ENCODE results near the gene APP. TPM values are rescaled to one million over a fixed set of nuclear protein-coding genes. Genes with fewer than 3 reads are reported as not detected.

Gene APP
- total and polyA plus RNA-seq, 2 of the 13 experiments (the other 11 are each of a cell fraction or from before 2014, with no cell fraction given): 70.6 to 262 TPM

GRCh38 chr21:26115305-26115704 lies 55.3 kb downstream of the APP start:
- no peak overlapping the region for H3K27ac ChIP-seq (ENCODE audit: extremely low read length, insufficient read depth, low read length)

GRCh38 chr21:26112975-26113374 lies 57.6 kb downstream of the APP start:
- 52% methylated on average over 3 of the region's 3 CpGs for WGBS (ENCODE audit: low lambda C conversion rate)
- Histone ChIP-seq H3K4me1 (ENCODE audit: insufficient read depth, low read length) (peaks cover 17% of the 10 kb centered on the region), H3K79me2 (ENCODE audit: insufficient read depth, low read length) (peaks cover 2% of the 10 kb centered on the region), H4K20me1 (ENCODE audit: insufficient read depth, low read length) (peaks cover 7% of the 10 kb centered on the region), H3K9me3 (ENCODE audit: low read length) (no peaks in the 10 kb centered on the region), H2AFZ (ENCODE audit: low read length) (no peak overlapping the region), H3K36me3 (replicated peaks in 1 of 2; ENCODE audit: control insufficient read depth in 1 of 2, insufficient read depth in 2 of 2, low read length in 2 of 2) (peaks cover 1 to 6% of the 10 kb centered on the region in 2 experiments; a peak in 3 of 5 replicates), H3K27ac (ENCODE audit: extremely low read length, insufficient read depth, low read length) (no peak overlapping the region), H3K9ac (ENCODE audit: insufficient read depth, low read depth, low read length) (no peak overlapping the region), H3K27me3 (ENCODE audit: control insufficient read depth in 1 of 2, insufficient read depth in 2 of 2, low read length in 2 of 2) (no peaks in the 10 kb centered on the region), H3K4me2 (ENCODE audit: low read depth, low read length) (no peak overlapping the region), H3K4me3 (replicated peaks in 1 of 3; ENCODE audit: insufficient read depth in 1 of 3, low read depth in 2 of 3, low read length in 3 of 3) (no peak overlapping the region)
- no peak for FAIRE-seq
- in situ Hi-C loops (cut with HindIII; ENCODE audit: extremely low pct_ligation_motif_present, low pct_unique_long_range_greater_than_20kb) (no loop called here), intact Hi-C loops (cut with micrococcal nuclease; ENCODE audit: unreplicated experiment) (no loop called here)
- ChIA-PET POLR2A (no interaction called here), CTCF (ENCODE audit: low intra/inter-chr PET ratio, low total read pairs) (no interaction called here)
- TF ChIP-seq HDAC6 (IDR thresholded peaks at IDR 0.05; ENCODE audit: low read depth, low read length) (no peak), FOXK2 (IDR thresholded peaks at IDR 0.05) (no peak), XRCC5 (optimal IDR thresholded peaks at IDR 0.05; ENCODE audit: low read length) (no peak), NR2F1 (CRISPR knock-in tag; IDR thresholded peaks at IDR 0.05) (no peak), ZNF264 (CRISPR knock-in tag; IDR thresholded peaks at IDR 0.05) (no peak), ZNF558 (CRISPR knock-in tag; IDR thresholded peaks at IDR 0.05; ENCODE audit: borderline replicate concordance) (no peak), NFATC3 (CRISPR knock-in tag; IDR thresholded peaks at IDR 0.05) (no peak), ZNF781 (CRISPR knock-in tag; IDR thresholded peaks at IDR 0.05; ENCODE audit: borderline replicate concordance, not compliant biosample characterization) (no peak), BRF2 (CRISPR knock-in tag; IDR thresholded peaks at IDR 0.05) (no peak)
- TF ChIP-seq, protein P1, sequence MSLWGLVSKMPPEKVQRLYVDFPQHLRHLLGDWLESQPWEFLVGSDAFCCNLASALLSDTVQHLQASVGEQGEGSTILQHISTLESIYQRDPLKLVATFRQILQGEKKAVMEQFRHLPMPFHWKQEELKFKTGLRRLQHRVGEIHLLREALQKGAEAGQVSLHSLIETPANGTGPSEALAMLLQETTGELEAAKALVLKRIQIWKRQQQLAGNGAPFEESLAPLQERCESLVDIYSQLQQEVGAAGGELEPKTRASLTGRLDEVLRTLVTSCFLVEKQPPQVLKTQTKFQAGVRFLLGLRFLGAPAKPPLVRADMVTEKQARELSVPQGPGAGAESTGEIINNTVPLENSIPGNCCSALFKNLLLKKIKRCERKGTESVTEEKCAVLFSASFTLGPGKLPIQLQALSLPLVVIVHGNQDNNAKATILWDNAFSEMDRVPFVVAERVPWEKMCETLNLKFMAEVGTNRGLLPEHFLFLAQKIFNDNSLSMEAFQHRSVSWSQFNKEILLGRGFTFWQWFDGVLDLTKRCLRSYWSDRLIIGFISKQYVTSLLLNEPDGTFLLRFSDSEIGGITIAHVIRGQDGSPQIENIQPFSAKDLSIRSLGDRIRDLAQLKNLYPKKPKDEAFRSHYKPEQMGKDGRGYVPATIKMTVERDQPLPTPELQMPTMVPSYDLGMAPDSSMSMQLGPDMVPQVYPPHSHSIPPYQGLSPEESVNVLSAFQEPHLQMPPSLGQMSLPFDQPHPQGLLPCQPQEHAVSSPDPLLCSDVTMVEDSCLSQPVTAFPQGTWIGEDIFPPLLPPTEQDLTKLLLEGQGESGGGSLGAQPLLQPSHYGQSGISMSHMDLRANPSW (CRISPR knock-in tag; IDR thresholded peaks at IDR 0.05; ENCODE audit: borderline replicate concordance): no peak
- BruUV-seq (replicated peaks): no TSS peak
- no peak for DNase-seq (ENCODE audit: low spot score)
- ATAC-seq: no peak

More at GRCh38 chr21:26115305-26115704, 55.3 kb downstream of the APP start:
- DNase-seq (ENCODE audit: low spot score) (no peak), ATAC-seq (no peak), FAIRE-seq (no peak)
- Histone ChIP-seq H3K36me3 (replicated peaks in 1 of 2; ENCODE audit: control insufficient read depth in 1 of 2, insufficient read depth in 2 of 2, low read length in 2 of 2) (peaks cover 0 to 1% of the 10 kb centered on the region in 2 experiments; a peak in 2 of 5 replicates), H3K79me2 (ENCODE audit: insufficient read depth, low read length) (peaks cover 6% of the 10 kb centered on the region), H3K27me3 (ENCODE audit: control insufficient read depth in 1 of 2, insufficient read depth in 2 of 2, low read length in 2 of 2) (no peaks in the 10 kb centered on the region), H3K9me3 (ENCODE audit: low read length) (no peaks in the 10 kb centered on the region), H3K4me1 (ENCODE audit: insufficient read depth, low read length) (peaks cover 17% of the 10 kb centered on the region), H3K4me2 (ENCODE audit: low read depth, low read length) (no peak overlapping the region), H4K20me1 (ENCODE audit: insufficient read depth, low read length) (peaks cover 7% of the 10 kb centered on the region), H2AFZ (ENCODE audit: low read length) (no peak overlapping the region), H3K9ac (ENCODE audit: insufficient read depth, low read depth, low read length) (no peak overlapping the region), H3K4me3 (replicated peaks in 1 of 3; ENCODE audit: insufficient read depth in 1 of 3, low read depth in 2 of 3, low read length in 3 of 3) (no peak overlapping the region)
- TF ChIP-seq ZNF652 (CRISPR knock-in tag; IDR thresholded peaks at IDR 0.05; ENCODE audit: borderline replicate concordance, low read depth) (0 out of 2 replicates have a peak, but pooled peaks have one; percentile 18), ZNF749 (CRISPR knock-in tag; IDR thresholded peaks at IDR 0.05; ENCODE audit: borderline replicate concordance) (no peak)
- CTCF ChIA-PET (ENCODE audit: low intra/inter-chr PET ratio, low total read pairs): no interaction called here
- intact Hi-C loops (cut with micrococcal nuclease; ENCODE audit: unreplicated experiment) (no loop called here), in situ Hi-C loops (cut with HindIII; ENCODE audit: extremely low pct_ligation_motif_present, low pct_unique_long_range_greater_than_20kb) (no loop called here)
- WGBS (ENCODE audit: low lambda C conversion rate): 64% methylated on average over 3 of the region's 3 CpGs
- BruUV-seq (replicated peaks): no TSS peak
- POLR2A ChIA-PET: no interaction called here

All from HepG2 (cell line).